OCI-LY1 (cell line): Measurements from ENCODE around the gene OR6Y1.

Source experiments
- EZH2 ChIP-seq: fragments of 200-600 bp; sonication (generic), shearing (Covaris generic); IDR thresholded peaks from 2 replicates; pipeline ENCODE4 v1.8.0; 2017; ENCODE audit warnings: borderline replicate concordance, mixed run types, mild to moderate bottlenecking, antibody characterized with exemption, low read length, moderate library complexity, mixed read lengths
- TF ChIP-seq, protein P1 (sequence below): fragments of 200-600 bp; sonication (generic), shearing (Covaris generic); IDR thresholded peaks from 2 replicates; pipeline ENCODE4 v1.5.1; 2017; ENCODE audit warnings: mild to moderate bottlenecking, antibody characterized with exemption, low read length, moderate library complexity, mixed read lengths

DNA sequence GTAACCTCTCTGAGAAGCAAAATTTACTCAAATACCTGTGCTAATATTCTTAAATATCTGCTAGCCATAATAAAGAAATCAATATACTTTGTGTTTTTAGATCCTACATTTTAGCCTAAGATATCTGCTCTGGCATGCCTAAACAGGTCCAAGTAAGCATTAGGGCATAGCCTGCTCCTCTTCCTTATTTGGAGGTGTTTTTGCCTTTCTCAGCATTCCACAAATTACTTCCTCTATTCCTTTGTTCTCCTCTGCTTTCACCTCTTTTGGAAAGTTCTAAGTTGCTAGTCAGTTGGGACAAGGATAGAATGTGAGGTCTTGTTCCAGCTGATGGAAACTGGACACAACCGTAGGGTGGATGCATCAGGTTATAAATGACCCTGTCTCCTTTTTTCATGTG lies 32.7 kb upstream of the OR6Y1 start:
- TF ChIP-seq, protein P1, sequence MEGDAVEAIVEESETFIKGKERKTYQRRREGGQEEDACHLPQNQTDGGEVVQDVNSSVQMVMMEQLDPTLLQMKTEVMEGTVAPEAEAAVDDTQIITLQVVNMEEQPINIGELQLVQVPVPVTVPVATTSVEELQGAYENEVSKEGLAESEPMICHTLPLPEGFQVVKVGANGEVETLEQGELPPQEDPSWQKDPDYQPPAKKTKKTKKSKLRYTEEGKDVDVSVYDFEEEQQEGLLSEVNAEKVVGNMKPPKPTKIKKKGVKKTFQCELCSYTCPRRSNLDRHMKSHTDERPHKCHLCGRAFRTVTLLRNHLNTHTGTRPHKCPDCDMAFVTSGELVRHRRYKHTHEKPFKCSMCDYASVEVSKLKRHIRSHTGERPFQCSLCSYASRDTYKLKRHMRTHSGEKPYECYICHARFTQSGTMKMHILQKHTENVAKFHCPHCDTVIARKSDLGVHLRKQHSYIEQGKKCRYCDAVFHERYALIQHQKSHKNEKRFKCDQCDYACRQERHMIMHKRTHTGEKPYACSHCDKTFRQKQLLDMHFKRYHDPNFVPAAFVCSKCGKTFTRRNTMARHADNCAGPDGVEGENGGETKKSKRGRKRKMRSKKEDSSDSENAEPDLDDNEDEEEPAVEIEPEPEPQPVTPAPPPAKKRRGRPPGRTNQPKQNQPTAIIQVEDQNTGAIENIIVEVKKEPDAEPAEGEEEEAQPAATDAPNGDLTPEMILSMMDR: no peak
- TF ChIP-seq EZH2: no peak
